Vagina (tissue), 2 donors: ENCODE data around the gene SEPTIN1. TPM values are rescaled to one million over a fixed set of nuclear protein-coding genes. Genes with fewer than 3 reads are reported as not detected.

Source experiments
- DNase-seq, 2 donors: peaks; one replicate each; pipeline ENCODE4 v3.0.0-alpha.2; 2017; ENCODE audit errors: extremely low spot score in 2 of 2
- H3K27ac ChIP-seq: fragments of 200-600 bp; sonication (generic); one replicate; pipeline ENCODE4 v1.5.1; 2019
- H3K27me3 ChIP-seq: fragments of 200-600 bp; sonication (generic); one replicate; pipeline ENCODE4 v1.5.1; 2019
- H3K36me3 ChIP-seq, 2 donors: fragments of 200-600 bp; sonication (generic); one replicate each; pipeline ENCODE4 v1.5.1; 2017 to 2019
- H3K4me1 ChIP-seq: fragments of 200-600 bp; sonication (generic); one replicate; pipeline ENCODE4 v1.5.1; 2019
- H3K4me3 ChIP-seq, 2 donors: fragments of 200-600 bp; sonication (generic); 1 replicate in 1 of 2; 2 replicates in 1 of 2; pipeline ENCODE4 v1.5.1; 2016 to 2019
- H3K9me3 ChIP-seq: fragments of 200-600 bp; sonication (generic); one replicate; pipeline ENCODE4 v1.5.1; 2019
- POLR2A ChIP-seq, 2 donors: fragments of 450-650 bp; IDR thresholded peaks; one replicate each; pipeline ENCODE4 v1.6.1; 2017; ENCODE audit warnings: antibody characterized with exemption in 2 of 2, mild to moderate bottlenecking in 2 of 2, moderate library complexity in 2 of 2
- POLR2AphosphoS5 ChIP-seq, 2 donors: sonication (generic); formaldehyde crosslinking; IDR thresholded peaks; one replicate each; pipeline ENCODE4 v1.9.0; 2017; ENCODE audit warnings: antibody characterized with exemption in 2 of 2, mild to moderate bottlenecking in 2 of 2, low read depth in 1 of 2; ENCODE audit not compliant: insufficient read depth in 1 of 2
- intact Hi-C: fragments of 100-400 bp; cut with DNase I; formaldehyde crosslinking; loops from one replicate; pipeline ENCODE4 v1.15.1; 2023
- total RNA-seq: library from RNA; depleted of rRNA; stranded (reverse); fragments of >200 nt; gene quantifications from one replicate; pipeline ENCODE4 v1.2.3, GENCODE V29; 2016
- TF ChIP-seq, protein P1 (sequence below), 3 experiments: fragments of 450-650 bp in 2 of 3; fragments of 200-600 bp in 1 of 3; sonication (generic) in 1 of 3; IDR thresholded peaks; one replicate each; pipeline ENCODE4 v1.5.1; 2017 to 2019; ENCODE audit warnings: antibody characterized with exemption in 3 of 3, mild to moderate bottlenecking in 2 of 3, moderate library complexity in 2 of 3

The SEPTIN1 gene
- total RNA-seq, 1 donor from 2014 or later = 3.7 TPM

DNA sequence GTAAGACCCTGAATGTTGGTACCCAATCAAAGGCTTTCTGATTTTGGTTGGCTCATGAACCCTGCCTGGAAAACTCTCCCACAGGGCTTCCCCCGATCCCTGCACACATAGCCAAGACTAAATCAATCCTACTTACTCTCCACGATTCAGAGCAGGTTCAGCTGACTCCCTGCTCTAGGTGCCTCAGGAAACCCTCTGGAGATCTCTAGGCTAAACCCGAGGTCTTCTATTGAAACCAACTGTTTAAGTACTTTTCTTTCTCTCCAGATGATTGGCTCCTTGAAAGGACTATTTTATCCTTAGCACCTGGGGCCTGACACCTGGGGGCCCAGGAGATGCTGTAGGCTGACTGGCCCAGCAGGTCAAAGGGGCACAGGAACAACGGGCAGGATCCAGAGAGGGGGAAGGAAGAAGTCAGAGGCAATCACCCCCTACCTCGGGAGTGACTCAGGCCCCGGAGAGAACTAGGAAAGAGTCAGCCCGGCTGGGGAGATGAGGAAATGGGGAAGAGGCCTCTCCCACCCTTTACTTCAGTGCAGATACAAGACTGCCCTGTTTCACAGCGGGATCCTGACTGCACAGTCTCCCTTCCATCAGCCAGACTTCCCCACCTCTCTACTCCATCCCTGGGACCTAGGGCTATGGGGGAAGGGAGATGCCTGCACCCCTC, 14.1 kb downstream of the SEPTIN1 start:
- Histone ChIP-seq H3K27me3 (no peaks in the 10 kb centered on the region), H3K36me3 (peaks cover 0 to 9% of the 10 kb centered on the region in 2 donors), H3K4me3 (peak overlapping the region; percentile 92 to 93), H3K9me3 (no peaks in the 10 kb centered on the region), H3K4me1 (peaks cover 56% of the 10 kb centered on the region), H3K27ac (peak overlapping the region; percentile 80)
- intact Hi-C loops = no loop called here
- no peak for DNase-seq
- TF ChIP-seq POLR2AphosphoS5 (IDR thresholded peaks at IDR 0.05; ENCODE audit: insufficient read depth in 1 of 2, low read depth in 1 of 2) = no peak
- TF ChIP-seq POLR2A (IDR thresholded peaks at IDR 0.05) = no peak

- Histone ChIP-seq H3K9me3 (no peaks in the 10 kb centered on the region), H3K4me1 (peaks cover 56% of the 10 kb centered on the region), H3K27me3 (no peaks in the 10 kb centered on the region), H3K36me3 (peaks cover 0 to 9% of the 10 kb centered on the region in 2 donors), H3K4me3 (peak overlapping the region; percentile 92 to 93), H3K27ac (peak overlapping the region; percentile 80)
- TF ChIP-seq, protein P1, sequence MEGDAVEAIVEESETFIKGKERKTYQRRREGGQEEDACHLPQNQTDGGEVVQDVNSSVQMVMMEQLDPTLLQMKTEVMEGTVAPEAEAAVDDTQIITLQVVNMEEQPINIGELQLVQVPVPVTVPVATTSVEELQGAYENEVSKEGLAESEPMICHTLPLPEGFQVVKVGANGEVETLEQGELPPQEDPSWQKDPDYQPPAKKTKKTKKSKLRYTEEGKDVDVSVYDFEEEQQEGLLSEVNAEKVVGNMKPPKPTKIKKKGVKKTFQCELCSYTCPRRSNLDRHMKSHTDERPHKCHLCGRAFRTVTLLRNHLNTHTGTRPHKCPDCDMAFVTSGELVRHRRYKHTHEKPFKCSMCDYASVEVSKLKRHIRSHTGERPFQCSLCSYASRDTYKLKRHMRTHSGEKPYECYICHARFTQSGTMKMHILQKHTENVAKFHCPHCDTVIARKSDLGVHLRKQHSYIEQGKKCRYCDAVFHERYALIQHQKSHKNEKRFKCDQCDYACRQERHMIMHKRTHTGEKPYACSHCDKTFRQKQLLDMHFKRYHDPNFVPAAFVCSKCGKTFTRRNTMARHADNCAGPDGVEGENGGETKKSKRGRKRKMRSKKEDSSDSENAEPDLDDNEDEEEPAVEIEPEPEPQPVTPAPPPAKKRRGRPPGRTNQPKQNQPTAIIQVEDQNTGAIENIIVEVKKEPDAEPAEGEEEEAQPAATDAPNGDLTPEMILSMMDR (IDR thresholded peaks at IDR 0.05) = no peak
- TF ChIP-seq POLR2A (IDR thresholded peaks at IDR 0.05) (no peak), POLR2AphosphoS5 (IDR thresholded peaks at IDR 0.05; ENCODE audit: insufficient read depth in 1 of 2, low read depth in 1 of 2) (no peak)
- intact Hi-C loops = no loop called here
- DNase-seq = no peak
Observed at GRCh38 chr16:30367349-30368009, 14.9 kb downstream of the SEPTIN1 start.

DNA sequence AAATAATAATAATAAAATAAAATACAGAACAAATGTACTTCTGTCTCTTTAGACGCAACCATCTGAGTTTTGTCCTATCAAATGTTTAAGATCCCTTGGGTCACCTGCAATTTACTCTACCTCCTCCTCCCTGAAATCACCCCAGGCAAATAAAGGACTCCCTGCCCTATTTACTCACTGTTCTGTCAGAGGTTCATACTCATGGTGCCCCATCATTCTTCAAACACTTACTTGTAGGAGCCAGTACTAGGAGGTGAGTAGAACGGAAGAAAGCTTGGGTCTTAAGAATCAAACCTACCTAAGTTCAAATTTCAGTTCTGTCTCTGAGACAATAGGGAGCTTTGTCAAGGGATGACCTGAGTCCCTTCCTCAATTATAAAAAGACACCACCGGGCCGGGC, 15.8 kb downstream of the SEPTIN1 start:
- Histone ChIP-seq H3K27ac (no peak overlapping the region), H3K4me3 (no peak overlapping the region), H3K4me1 (peaks cover 56% of the 10 kb centered on the region), H3K9me3 (no peaks in the 10 kb centered on the region), H3K36me3 (peaks cover 0 to 14% of the 10 kb centered on the region in 2 donors), H3K27me3 (no peaks in the 10 kb centered on the region)
- no peak for DNase-seq
- TF ChIP-seq, protein P1 (IDR thresholded peaks at IDR 0.05) = no peak
- TF ChIP-seq POLR2A (IDR thresholded peaks at IDR 0.05) (no peak), POLR2AphosphoS5 (IDR thresholded peaks at IDR 0.05; ENCODE audit: insufficient read depth in 1 of 2, low read depth in 1 of 2) (no peak)
- intact Hi-C loops = no loop called here

GRCh38 chr16:30365200-30365599, 17.2 kb downstream of the SEPTIN1 start:
- peaks cover 52% of the 10 kb centered on the region for H3K4me1 ChIP-seq
- no peak for DNase-seq
- no peak overlapping the region for H3K4me3 ChIP-seq
- H3K27me3 ChIP-seq = no peaks in the 10 kb centered on the region
- peaks cover 0 to 14% of the 10 kb centered on the region in 2 donors for H3K36me3 ChIP-seq
- intact Hi-C loops = no loop called here
- no peak for TF ChIP-seq POLR2AphosphoS5 (IDR thresholded peaks at IDR 0.05; ENCODE audit: insufficient read depth in 1 of 2, low read depth in 1 of 2)
- TF ChIP-seq, protein P1 (IDR thresholded peaks at IDR 0.05) = no peak
- TF ChIP-seq POLR2A (IDR thresholded peaks at IDR 0.05) = no peak
- H3K27ac ChIP-seq = no peak overlapping the region
- H3K9me3 ChIP-seq = no peaks in the 10 kb centered on the region

DNA sequence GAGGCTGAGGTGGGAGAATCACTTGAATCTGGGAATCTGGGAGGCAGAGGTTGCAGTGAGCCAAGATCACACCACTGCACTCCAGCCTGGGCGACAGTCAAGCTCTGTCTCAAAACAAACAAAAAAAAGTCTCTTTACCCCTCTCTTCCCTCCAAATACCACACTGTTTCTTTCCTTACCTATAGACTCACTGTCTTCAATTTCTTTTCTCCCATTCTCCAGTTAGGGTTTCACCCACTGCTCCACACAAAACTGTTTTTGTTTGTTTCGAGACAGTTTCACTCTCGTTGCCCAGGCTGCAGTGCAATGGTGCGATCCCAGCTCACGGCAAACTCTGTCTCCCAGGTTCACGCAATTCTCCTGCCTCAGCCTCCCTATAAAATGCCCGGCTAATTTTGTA, 21.2 kb downstream of the SEPTIN1 start:
- H3K27ac ChIP-seq = no peak overlapping the region
- no peak for DNase-seq
- H3K36me3 ChIP-seq = peaks cover 0 to 34% of the 10 kb centered on the region in 2 donors
- H3K4me1 ChIP-seq = peaks cover 23% of the 10 kb centered on the region
- H3K27me3 ChIP-seq = no peaks in the 10 kb centered on the region
- TF ChIP-seq, protein P1 (IDR thresholded peaks at IDR 0.05) = no peak
- no peak for TF ChIP-seq POLR2AphosphoS5 (IDR thresholded peaks at IDR 0.05; ENCODE audit: insufficient read depth in 1 of 2, low read depth in 1 of 2)
- no peak for TF ChIP-seq POLR2A (IDR thresholded peaks at IDR 0.05)
- no peaks in the 10 kb centered on the region for H3K9me3 ChIP-seq
- intact Hi-C loops = no loop called here
- no peak overlapping the region for H3K4me3 ChIP-seq
